Measurements from ENCODE around the gene MAGEA11. TPM values are rescaled to one million over a fixed set of nuclear protein-coding genes. Genes with fewer than 3 reads are reported as not detected.
"Not testable (repeated sequence)": the region's sequence is repeated elsewhere in the genome, so short reads cannot be mapped to it uniquely, and the experiment has no call there.

MAGEA11 gene
- total RNA-seq (2014; rRNA removed) = not detected in 2 replicates
- polyA plus RNA-seq (2012) = not detected

DNA sequence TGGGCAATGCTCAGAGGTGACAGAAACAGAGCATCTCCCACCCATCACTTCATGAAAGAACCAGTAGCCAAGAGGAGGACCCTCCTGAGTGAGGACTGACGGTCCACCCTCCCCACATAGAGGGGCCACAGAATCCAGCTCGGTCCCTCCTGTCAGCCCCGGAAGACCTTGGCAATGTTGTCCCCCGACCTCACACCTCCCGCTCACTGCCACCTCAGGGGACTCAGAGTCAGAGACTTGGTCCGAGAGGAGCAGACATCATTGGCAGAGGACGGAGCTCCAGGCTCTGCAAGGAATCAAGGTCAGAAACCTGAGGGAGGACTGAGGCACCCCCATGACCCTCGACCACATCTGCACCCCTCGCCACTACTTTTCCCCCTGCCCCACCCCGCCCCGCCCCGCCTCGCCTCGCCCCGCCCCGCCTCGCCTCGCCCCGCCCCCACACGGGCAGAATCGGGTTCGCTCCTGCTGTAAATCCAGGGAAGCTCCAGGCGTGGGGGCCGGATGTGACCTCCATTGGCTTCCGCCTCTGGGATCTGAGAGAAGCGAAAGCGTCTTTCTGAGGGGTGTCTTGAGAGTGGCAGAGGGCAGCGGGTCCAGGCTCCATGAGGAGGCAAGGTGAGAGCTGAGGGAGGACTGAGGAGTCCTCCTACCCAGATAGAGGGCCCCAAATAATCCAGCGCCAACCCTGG lies at the start of gene MAGEA11:
Gene MAGEA11 (plus strand): TSS at position 516 of the 692 bp plus-strand sequence. CDS start 1,100 bp downstream, outside the sequence.
- DNase-seq (ENCODE audit: low read depth) = no peak

DNA sequence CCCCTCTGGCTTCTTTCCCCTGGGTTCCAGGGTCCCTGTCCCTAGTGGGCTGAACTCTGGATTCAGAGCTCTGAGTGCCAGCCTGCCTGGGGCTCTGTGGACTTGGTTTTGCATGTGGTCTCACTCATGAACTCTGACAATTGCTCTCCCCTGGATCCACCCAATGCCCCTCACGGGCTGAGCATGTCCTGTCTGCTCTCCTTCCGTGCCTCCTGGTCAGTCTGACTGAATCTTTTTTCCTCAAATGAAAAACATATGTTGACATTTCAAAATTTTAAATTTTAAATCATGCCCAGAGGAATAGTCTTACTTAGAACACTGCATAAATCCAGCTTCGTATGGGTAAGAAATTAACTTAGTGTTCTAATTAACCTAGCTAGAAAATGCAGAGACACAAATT lies 36.8 kb upstream of the MAGEA11 start:
- not testable (repeated sequence) for DNase-seq (ENCODE audit: low read depth)

DNA sequence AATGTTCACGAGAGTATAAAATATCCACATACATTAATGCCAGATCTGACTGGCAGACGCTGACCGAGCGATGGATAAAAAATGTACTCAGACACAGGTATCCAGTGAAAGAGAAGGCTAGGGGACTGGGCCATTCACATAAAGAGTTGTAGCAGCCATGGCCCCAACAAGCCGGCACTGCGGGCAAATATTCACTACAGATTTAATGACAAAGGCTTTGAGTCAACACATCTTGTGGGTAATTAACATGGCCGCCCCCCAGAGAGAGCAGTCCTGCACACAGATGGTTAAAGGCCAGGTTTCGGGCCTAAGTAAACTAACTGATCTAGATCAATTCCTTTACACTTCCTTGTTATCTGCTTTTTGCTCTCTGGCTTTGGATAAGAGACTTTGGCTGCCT lies 36.3 kb upstream of the MAGEA11 start:
- not testable (repeated sequence) for DNase-seq (ENCODE audit: low read depth)

- not testable (repeated sequence) for DNase-seq (ENCODE audit: low read depth)
Observed at GRCh38 chrX:149679164-149679678, 32.6 kb upstream of the MAGEA11 start.

DNA sequence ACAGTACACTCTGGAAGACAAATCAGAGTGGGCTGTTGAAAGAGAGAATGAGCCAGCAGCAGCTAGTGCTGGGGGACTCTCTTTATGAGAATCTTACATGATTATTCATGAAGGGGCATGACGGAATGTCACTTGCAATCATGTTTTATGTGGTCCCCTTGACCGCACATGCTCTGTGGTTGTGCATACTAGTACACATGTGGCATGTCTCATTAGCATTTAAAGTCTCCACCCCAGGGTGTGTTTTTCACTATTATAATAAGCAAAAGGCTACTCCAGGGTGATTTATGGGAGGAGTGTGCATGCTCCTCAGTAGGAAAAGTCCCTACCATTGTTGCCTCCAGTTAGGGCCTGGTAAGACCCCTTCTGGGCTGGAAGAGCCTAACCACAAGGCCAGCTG lies 30.7 kb upstream of the MAGEA11 start:
- DNase-seq (ENCODE audit: low read depth) = no peak

DNA sequence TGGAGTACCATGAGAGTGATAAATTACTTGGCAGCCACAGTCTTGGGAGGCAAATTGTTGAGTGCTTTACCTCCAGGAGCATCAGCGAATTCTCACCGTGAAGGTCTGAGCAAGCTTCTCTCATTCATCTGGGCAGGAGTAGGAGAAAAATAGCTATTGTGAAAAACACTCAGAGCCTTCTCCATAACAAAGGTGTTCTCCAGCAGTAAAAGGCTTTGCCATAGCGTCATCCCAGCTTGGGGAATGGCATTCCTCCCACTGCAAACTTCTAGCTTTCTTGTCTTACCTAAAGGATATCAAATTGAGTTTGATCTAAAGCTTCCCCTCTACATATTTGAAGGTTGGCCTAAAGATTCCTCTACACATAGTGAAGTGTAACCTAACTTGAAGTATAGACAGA lies 29.8 kb upstream of the MAGEA11 start:
- no peak for DNase-seq (ENCODE audit: low read depth)

DNA sequence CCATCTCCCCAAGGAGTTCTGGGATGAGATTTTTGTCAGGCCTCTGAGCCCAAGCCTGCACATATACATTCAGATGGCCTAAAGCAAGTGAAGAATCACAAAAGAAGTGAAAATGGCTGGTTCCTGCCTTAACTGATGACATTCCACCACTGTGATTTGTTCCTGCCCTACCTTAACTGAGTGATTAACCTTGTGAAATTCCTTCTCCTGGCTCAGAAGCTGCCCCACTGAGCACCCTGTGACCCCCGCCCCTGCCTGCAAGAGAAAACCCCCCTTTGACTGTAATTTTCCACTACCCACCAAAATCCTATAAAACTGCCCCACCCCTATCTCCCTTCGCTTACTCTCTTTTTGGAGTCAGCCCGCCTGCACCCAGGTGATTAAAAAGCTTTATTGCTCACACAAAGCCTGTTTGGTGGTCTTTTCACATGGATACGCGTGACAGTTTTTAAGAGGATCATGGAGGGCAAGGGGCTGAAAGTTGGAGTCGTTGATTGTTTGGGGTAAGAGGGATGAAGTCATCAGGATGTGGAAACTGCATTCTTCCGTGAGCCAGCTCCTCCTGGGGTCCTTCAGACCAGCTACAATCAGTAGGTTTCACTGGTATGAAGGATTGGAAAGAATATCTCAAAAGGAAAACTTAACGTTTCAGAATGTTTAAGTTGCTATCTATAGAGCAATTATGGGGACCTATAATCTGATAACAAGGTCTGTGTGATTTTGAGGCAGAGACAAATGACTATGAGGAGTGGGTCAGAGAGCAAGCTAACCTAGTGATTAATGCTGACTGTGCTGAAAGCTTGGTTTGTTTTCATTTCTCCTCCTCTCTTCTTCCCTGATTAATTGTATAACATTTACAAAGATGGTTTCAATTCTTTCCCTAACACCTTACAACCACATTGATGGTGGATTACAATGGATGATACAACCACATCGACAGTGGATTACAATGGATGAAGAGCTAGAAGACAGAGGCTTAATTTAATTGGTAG lies 28.6 kb upstream of the MAGEA11 start:
- DNase-seq (ENCODE audit: low read depth) = no peak

DNA sequence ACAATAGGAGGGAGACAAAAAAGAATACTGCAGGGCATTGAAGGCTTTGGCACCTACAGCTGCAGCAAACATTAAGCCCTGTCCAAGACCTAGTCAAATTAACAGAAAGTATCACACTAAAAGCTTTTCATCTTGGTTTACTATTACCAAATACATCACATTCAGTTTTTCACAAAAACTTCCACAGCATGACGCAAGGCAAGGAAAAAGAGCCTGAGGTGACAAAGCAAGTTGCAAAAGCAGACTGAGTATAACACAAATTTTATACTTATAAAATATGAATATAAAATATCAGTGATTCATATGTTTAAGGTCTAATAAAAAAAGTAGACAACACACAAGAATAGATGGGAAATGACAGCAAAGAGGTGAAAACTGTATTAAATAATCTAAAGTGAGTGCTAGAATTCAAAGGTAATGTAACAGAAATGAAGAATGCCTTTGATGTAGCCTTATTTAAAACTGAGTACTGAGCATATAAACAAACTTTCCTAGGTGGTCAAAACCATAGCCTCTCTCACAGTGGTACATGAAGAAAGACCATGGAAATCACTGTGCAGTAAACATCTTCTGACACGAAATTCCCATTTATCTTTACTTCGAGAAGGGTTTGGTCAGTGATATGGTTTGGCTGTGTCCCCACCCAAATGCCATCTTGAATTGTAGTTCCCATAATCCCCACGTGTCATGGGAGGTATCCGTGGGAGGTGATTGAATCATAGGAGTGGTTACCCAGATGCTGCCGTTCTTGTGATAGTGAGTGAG lies 27.7 kb upstream of the MAGEA11 start:
- DNase-seq (ENCODE audit: low read depth) = no peak

- DNase-seq (ENCODE audit: low read depth) = no peak
Observed at GRCh38 chrX:149687991-149688390, 23.9 kb upstream of the MAGEA11 start.

GRCh38 chrX:149688552-149688951 lies 23.3 kb upstream of the MAGEA11 start:
- no peak for DNase-seq (ENCODE audit: low read depth)

GRCh38 chrX:149691794-149692193 lies 20.1 kb upstream of the MAGEA11 start:
- no peak for DNase-seq (ENCODE audit: low read depth)

- DNase-seq (ENCODE audit: low read depth) = not testable (repeated sequence)
Observed at GRCh38 chrX:149692686-149693272, 19.1 kb upstream of the MAGEA11 start.

DNA sequence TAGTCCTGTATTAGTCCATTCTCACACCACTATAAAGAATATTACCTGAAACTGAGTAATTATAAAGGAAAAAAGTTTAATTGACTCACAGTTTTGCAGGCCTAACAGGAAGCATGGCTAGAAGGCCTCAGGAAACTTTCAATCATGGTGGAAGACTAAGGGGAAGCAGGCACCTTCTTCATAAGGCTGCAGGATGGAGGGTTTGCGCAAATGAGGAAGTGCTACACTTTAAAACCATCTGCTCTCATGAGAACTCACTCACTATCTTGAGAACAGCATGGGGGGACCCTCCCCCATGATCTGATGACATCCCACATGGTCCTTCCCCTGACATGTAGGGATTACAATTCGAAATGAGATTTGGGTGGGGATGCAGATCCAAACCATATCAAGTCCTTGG lies 12.1 kb upstream of the MAGEA11 start:
- no peak for DNase-seq (ENCODE audit: low read depth)

GRCh38 chrX:149704664-149705063 lies 7.2 kb upstream of the MAGEA11 start:
- DNase-seq (ENCODE audit: low read depth) = no peak

DNA sequence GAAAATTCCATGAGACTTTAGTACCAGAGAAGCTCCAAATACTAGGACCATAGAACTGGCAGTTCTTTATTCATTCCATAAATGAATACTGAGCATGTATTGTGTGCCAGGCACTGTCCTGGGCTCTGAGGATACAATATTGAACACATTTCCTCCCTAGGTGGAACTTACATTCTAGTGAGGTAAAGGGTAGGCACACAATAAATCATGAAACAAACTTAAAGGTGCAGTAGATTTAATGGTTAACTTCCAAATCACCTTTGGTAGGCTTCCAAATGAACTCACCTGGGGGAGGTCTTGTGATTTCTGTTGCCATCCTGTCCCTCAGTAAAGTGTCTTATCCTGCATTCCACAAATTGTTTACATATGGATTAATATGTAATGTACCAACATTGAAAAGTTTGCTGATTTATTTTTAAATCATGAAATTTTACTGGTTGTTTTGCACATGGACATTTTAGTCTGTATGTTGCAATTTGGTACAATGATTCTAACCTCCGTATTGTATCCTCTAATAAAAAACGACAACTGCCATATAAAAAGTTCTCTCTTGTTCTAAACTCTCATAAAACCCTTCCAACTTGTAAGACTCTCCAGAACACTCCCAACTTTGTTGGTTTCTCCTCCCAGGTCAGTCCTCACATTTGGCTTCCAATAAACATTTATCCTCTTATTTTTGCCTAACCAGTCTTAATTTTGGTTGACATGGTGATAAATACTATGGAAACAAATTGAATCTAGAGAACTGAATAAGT lies 4.5 kb upstream of the MAGEA11 start:
- DNase-seq (ENCODE audit: low read depth) = no peak

GRCh38 chrX:149712831-149713230 lies 971 bp downstream of the MAGEA11 start:
- no peak for DNase-seq (ENCODE audit: low read depth)

- DNase-seq (ENCODE audit: low read depth) = no peak
Observed at GRCh38 chrX:149713279-149714050, 1.6 kb downstream of the MAGEA11 start.

GRCh38 chrX:149715468-149715867 lies 3.6 kb downstream of the MAGEA11 start:
- DNase-seq (ENCODE audit: low read depth) = no peak

- DNase-seq (ENCODE audit: low read depth) = no peak
Observed at GRCh38 chrX:149716632-149717031, 4.8 kb downstream of the MAGEA11 start.

- no peak for DNase-seq (ENCODE audit: low read depth)
Observed at GRCh38 chrX:149717803-149718202, 5.9 kb downstream of the MAGEA11 start.

Measured in LHCN-M2 (cell line).